HG02938 (cell line): ENCODE data around the gene SRRM2.

Experiments used
- ATAC-seq: cut with Tn5 transposase; IDR thresholded peaks from one replicate; pipeline ENCODE4 v1.9.1; 2021; ENCODE audit warnings: mild to moderate bottlenecking, moderate library complexity; ENCODE audit not compliant: unreplicated experiment

Gene SRRM2

DNA sequence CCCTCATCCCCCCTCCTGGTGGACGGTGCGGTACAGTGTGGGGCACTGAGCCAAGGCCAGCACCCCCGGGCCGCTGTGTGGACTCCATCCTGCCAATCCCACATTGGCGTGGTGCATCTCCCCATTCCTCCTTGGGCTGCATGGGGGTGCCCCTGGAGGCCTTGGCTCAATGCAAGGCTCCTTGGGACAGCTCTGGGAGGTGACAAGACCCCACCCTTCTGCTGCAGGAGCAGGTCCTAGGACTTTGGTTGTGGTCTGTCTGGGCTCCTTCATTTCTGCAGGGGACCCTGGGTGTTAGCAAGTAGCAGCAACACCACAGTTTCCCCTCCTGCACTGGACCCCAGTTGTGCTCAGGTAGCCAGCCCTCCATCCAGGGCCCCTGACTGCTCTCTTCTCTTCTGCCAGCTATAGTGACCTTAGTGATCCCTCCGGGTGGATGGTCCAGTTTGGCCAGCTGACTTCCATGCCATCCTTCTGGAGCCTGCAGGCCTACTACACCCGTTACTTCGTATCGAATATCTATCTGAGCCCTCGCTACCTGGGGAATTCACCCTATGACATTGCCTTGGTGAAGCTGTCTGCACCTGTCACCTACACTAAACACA, 65.9 kb downstream of the SRRM2 start:
- no peak for ATAC-seq

DNA sequence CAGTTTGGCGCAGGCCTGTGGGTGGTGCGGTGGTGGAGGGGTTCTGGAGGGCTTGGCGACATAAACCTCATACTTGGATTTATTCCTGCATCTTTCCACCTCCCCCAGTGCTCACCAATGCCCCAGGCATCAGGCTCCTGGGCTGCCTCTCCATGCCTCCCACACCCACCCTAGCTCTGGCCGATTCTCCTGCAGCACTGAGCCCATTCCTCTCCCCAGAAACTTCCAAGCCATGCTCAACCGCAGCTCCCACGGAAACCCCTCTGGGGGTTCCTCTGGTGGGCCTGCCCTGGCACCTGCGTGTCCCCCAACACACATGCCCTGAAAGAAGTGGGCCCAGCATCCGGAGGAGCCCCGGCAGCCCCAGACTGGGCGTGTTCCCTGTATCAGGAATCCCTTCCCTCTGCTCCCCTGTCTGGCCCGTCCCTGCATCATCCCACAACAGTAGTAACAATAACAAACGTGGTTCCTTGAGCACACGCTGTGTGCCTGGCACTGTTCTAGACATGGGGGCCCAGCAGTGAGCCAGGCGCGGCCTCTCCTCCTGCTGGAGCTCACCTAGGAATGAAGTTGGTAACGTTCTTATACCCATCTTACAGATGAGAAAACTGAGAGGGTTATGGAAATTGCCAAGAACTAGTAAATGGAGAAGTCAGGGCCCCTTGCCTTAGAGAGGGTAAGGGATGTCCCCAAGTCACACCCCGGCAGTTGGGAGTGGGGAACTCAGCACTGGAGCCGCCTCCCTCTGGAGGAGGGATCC, 66.9 kb downstream of the SRRM2 start:
- ATAC-seq: no peak

DNA sequence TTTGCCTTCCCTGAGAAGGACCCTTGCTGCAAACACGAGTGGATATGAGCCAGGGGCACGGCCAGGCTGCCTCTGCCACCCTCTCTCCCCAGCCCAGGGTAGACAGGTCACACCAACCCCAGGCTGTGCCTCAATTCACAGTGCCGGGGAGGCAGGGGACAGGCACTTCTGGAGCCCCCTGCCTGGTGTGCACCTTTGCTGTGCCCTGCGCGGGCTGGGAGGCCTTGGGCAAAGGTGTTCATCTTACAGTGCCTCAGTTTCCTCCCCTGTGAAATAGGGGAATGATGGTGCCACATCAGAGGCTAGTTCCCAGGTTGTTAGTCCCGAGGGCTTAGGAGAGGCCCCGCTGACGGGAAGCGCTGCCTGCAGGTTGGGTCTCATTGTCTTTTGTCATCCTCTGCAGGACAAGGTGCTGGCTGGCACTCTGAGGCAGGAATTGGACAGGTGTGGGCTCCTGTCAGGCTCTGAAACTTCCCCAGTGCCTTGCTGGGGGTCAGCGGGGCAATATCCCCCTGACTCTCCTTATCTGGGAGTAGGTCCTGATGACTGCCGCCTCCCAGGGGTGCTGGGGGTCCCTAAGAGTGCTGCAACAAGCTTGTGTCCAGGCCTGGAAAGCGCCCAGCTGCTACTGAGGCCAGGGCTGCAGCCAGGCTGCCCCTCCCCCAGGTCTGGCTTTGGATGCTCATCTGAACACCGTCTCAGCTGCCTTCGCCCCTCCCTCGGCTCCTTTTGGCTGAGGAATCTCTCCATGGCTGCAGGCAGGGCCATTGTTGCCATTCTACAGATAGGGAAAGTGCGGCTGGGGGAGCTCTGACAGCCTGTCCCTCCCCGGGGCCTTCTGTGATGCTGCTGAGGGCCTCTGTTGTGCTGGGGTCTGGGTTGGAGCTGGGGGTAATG, 67.7 kb downstream of the SRRM2 start:
- ATAC-seq: no peak
